ENCODE measurements around the gene SYTL2.

- TF ChIP-seq CTCF (IDR thresholded peaks at IDR 0.05) (no peak), POLR2A (IDR thresholded peaks at IDR 0.05) (no peak), POLR2AphosphoS5 (IDR thresholded peaks at IDR 0.05) (no peak), EP300 (IDR thresholded peaks at IDR 0.05) (no peak)
These were observed 9.4 kb downstream of the SYTL2 start for GRCh38 chr11:85801527-85801926.

Data from stomach (tissue), 4 donors.